ENCODE results near the gene ZMIZ1. TPM values are rescaled to one million over a fixed set of nuclear protein-coding genes. Genes with fewer than 3 reads are reported as not detected.

Gene ZMIZ1
- total and polyA plus RNA-seq, 2 donors (not counting 1 experiment from before 2014, with no cell fraction given): 6.3 to 30.6 TPM

DNA sequence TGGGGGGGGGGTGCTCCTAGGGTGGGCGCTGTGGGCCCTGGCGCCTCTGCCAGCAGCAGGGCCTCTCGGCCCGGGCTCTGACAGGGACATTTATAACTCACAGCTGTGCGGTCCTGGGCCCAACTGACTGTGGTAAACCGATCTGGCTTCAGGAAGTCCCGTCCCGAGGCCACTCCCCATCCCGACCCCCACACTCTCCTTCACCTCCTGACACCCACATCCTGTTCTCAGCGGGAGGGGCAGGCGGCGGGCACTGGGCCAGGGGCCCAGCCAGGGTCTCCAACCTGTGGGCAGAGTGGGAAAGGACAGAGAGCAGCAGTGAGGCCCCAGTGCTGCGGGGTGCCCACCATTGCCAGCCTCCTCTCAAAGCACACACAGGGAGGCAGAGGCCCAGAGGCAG is 69.1 kb downstream of the ZMIZ1 start:
- Histone ChIP-seq H2AFZ (ENCODE audit: low read length) (no peak overlapping the region), H3K79me2 (ENCODE audit: control insufficient read depth, insufficient read depth, low read length) (peaks cover 59% of the 10 kb centered on the region), H3K4me2 (ENCODE audit: extremely low read depth, insufficient read depth, low read length) (no peak overlapping the region), H3K9ac (ENCODE audit: insufficient read depth, low read length) (peak overlapping the region; percentile 54), H3K36me3 (ENCODE audit: control insufficient read depth, insufficient read depth, low read length) (peaks cover 24% of the 10 kb centered on the region), H3K27me3 (ENCODE audit: control insufficient read depth, insufficient read depth, low read length) (no peaks in the 10 kb centered on the region), H3K4me3 (replicated peaks in 1 of 4; ENCODE audit: control extremely low read depth in 1 of 4, insufficient read depth in 1 of 4, low read depth in 3 of 4, low read length in 4 of 4) (no peak overlapping the region), H3K27ac (ENCODE audit: insufficient read depth, low read length) (peak overlapping the region; percentile 83), H4K20me1 (ENCODE audit: control insufficient read depth, extremely low read depth, insufficient read depth, low read length) (no peaks in the 10 kb centered on the region), H3K9me3 (ENCODE audit: control insufficient read depth, insufficient read depth, low read depth, low read length) (no peaks in the 10 kb centered on the region), H3K4me1 (ENCODE audit: control insufficient read depth, extremely low read depth, insufficient read depth, low read length) (peaks cover 55% of the 10 kb centered on the region)
- TF ChIP-seq, protein P1, sequence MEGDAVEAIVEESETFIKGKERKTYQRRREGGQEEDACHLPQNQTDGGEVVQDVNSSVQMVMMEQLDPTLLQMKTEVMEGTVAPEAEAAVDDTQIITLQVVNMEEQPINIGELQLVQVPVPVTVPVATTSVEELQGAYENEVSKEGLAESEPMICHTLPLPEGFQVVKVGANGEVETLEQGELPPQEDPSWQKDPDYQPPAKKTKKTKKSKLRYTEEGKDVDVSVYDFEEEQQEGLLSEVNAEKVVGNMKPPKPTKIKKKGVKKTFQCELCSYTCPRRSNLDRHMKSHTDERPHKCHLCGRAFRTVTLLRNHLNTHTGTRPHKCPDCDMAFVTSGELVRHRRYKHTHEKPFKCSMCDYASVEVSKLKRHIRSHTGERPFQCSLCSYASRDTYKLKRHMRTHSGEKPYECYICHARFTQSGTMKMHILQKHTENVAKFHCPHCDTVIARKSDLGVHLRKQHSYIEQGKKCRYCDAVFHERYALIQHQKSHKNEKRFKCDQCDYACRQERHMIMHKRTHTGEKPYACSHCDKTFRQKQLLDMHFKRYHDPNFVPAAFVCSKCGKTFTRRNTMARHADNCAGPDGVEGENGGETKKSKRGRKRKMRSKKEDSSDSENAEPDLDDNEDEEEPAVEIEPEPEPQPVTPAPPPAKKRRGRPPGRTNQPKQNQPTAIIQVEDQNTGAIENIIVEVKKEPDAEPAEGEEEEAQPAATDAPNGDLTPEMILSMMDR (conservative IDR thresholded peaks at IDR 0.05 in 1 of 2, IDR thresholded peaks at IDR 0.05 in 1 of 2; ENCODE audit: low read depth in 1 of 2, low read length in 2 of 2): no peak
- no peak for TF ChIP-seq EZH2 (IDR thresholded peaks at IDR 0.05; ENCODE audit: low read length, missing control alignments)
- DNase-seq (ENCODE audit: low read depth in 2 of 2): peak; percentile 57 to 77

DNA sequence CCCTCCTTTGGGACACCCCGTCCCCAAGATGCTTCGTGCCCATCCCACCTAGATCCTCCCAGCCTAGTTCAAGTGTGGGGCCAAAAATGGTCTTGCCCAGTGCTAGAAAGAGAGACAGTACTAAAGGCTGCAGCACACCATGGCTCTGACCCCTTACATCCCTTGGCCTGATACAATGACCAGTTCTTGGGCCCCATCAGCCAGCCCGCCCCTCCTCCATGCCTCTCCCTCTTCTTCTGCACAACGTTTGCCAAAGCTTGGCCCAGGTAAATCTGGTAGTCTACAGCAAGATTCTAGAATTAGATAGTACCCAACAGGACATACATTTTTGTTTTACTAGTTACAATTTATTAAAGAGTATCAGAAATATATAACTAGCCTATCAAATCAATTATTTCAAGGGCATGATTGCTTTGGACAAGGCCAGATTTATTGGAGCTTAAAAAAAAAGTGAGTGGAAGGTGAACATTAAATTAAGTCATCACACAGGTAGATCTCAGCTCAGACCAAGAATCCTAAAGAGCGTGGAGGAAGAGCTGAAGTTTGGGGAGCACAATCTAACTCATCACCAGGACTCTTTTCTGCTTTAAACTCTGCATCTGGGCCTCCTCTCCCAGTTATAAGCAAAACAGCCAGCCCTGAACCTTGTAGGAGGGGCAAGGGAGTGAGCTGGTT is 69.8 kb downstream of the ZMIZ1 start:
- peaks cover 51% of the 10 kb centered on the region for H3K4me1 ChIP-seq (ENCODE audit: control insufficient read depth, extremely low read depth, insufficient read depth, low read length)
- peak overlapping the region; percentile 83 for H3K27ac ChIP-seq (ENCODE audit: insufficient read depth, low read length)
- no peak overlapping the region for H3K4me3 ChIP-seq (replicated peaks in 1 of 4; ENCODE audit: control extremely low read depth in 1 of 4, insufficient read depth in 1 of 4, low read depth in 3 of 4, low read length in 4 of 4)
- H3K79me2 ChIP-seq (ENCODE audit: control insufficient read depth, insufficient read depth, low read length): peaks cover 59% of the 10 kb centered on the region
- no peaks in the 10 kb centered on the region for H4K20me1 ChIP-seq (ENCODE audit: control insufficient read depth, extremely low read depth, insufficient read depth, low read length)
- peak overlapping the region; percentile 41 for H3K9ac ChIP-seq (ENCODE audit: insufficient read depth, low read length)
- TF ChIP-seq, protein P1 (conservative IDR thresholded peaks at IDR 0.05 in 1 of 2, IDR thresholded peaks at IDR 0.05 in 1 of 2; ENCODE audit: low read depth in 1 of 2, low read length in 2 of 2): no peak
- no peak for DNase-seq (ENCODE audit: low read depth in 2 of 2)
- H3K36me3 ChIP-seq (ENCODE audit: control insufficient read depth, insufficient read depth, low read length): peaks cover 26% of the 10 kb centered on the region
- H3K4me2 ChIP-seq (ENCODE audit: extremely low read depth, insufficient read depth, low read length): no peak overlapping the region
- H2AFZ ChIP-seq (ENCODE audit: low read length): no peak overlapping the region
- no peaks in the 10 kb centered on the region for H3K27me3 ChIP-seq (ENCODE audit: control insufficient read depth, insufficient read depth, low read length)
- no peaks in the 10 kb centered on the region for H3K9me3 ChIP-seq (ENCODE audit: control insufficient read depth, insufficient read depth, low read depth, low read length)

DNA sequence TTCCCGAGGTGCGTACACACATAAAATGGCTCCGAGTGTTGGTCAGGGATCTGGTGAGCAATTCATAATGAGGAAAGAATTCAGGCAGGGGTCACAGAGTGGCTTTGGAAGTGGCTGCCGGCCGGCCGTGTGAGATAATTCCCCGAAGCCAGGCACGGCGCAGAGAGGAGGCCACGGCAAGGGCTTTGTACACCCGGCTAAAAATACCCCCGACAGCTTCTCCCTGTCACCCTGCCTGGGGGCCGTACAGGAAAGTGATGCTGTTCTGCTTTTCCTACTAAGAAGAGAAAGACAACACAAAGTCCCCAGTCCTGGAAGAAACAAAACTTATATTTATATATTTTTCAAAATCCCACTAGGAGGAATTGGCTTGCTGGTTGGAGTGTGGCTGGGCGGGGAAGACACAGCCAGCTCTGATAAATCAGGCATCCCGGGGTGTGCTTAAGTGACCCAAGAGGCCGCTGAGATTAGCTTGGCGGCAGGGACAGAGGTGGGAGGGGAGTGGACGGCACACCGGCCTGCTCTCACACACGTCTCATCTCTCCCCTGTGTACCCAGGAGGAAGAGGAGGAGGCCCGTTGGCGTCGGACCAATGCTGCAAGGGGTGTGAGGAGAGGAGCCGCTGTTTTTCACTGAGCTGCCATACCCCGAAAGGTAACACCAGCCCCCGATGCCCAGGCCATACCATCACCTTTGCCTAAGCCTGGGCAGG is 70.5 kb downstream of the ZMIZ1 start:
- H3K9ac ChIP-seq (ENCODE audit: insufficient read depth, low read length): peak overlapping the region; percentile 48
- peaks cover 64% of the 10 kb centered on the region for H3K79me2 ChIP-seq (ENCODE audit: control insufficient read depth, insufficient read depth, low read length)
- no peak overlapping the region for H2AFZ ChIP-seq (ENCODE audit: low read length)
- peak overlapping the region; percentile 83 for H3K27ac ChIP-seq (ENCODE audit: insufficient read depth, low read length)
- H3K36me3 ChIP-seq (ENCODE audit: control insufficient read depth, insufficient read depth, low read length): peaks cover 31% of the 10 kb centered on the region
- H3K27me3 ChIP-seq (ENCODE audit: control insufficient read depth, insufficient read depth, low read length): no peaks in the 10 kb centered on the region
- H3K4me1 ChIP-seq (ENCODE audit: control insufficient read depth, extremely low read depth, insufficient read depth, low read length): peaks cover 54% of the 10 kb centered on the region
- H4K20me1 ChIP-seq (ENCODE audit: control insufficient read depth, extremely low read depth, insufficient read depth, low read length): no peaks in the 10 kb centered on the region
- TF ChIP-seq, protein P1 (conservative IDR thresholded peaks at IDR 0.05 in 1 of 2, IDR thresholded peaks at IDR 0.05 in 1 of 2; ENCODE audit: low read depth in 1 of 2, low read length in 2 of 2): no peak
- no peak for TF ChIP-seq EZH2 (IDR thresholded peaks at IDR 0.05; ENCODE audit: low read length, missing control alignments)
- no peaks in the 10 kb centered on the region for H3K9me3 ChIP-seq (ENCODE audit: control insufficient read depth, insufficient read depth, low read depth, low read length)
- DNase-seq (ENCODE audit: low read depth in 2 of 2): peak; percentile 90 to 98
- no peak overlapping the region for H3K4me2 ChIP-seq (ENCODE audit: extremely low read depth, insufficient read depth, low read length)
- H3K4me3 ChIP-seq (replicated peaks in 1 of 4; ENCODE audit: control extremely low read depth in 1 of 4, insufficient read depth in 1 of 4, low read depth in 3 of 4, low read length in 4 of 4): no peak overlapping the region

Measured in fibroblast of lung (primary cell).